HepG2 (cell line): ENCODE results near the gene NOXO1. TPM values are rescaled to one million over a fixed set of nuclear protein-coding genes. Genes with fewer than 3 reads are reported as not detected.

Source experiments
- ASH2L ChIP-seq: fragments of 300-600, 200-600 bp; sonication (generic); IDR thresholded peaks from 2 replicates; pipeline ENCODE4 v1.7.0; 2017; ENCODE audit warnings: low read depth, mild to moderate bottlenecking, moderate library complexity, mixed read lengths, low read length; ENCODE audit not compliant: insufficient read length
- DMAP1 ChIP-seq: IDR thresholded peaks from 2 replicates; pipeline ENCODE4 v1.6.1; 2016
- FOSL2 ChIP-seq: sonication (generic); formaldehyde crosslinking; IDR thresholded peaks from 2 replicates; pipeline ENCODE4 v1.4.0; 2020; ENCODE audit warnings: missing genetic modification reagents
- HBP1 ChIP-seq: IDR thresholded peaks from 2 replicates; pipeline ENCODE4 v1.6.1; 2016; ENCODE audit warnings: low read depth, control low read depth
- HIVEP1 ChIP-seq: sonication (generic); formaldehyde crosslinking; IDR thresholded peaks from 2 replicates; pipeline ENCODE4 v1.4.0; 2020; ENCODE audit warnings: mild to moderate bottlenecking, missing genetic modification reagents
- HOXA9 ChIP-seq: sonication (generic); formaldehyde crosslinking; IDR thresholded peaks from 2 replicates; pipeline ENCODE4 v1.8.1; 2022; ENCODE audit warnings: missing genetic modification reagents, mild to moderate bottlenecking, moderate library complexity, borderline replicate concordance
- MLX ChIP-seq: IDR thresholded peaks from 2 replicates; pipeline ENCODE4 v1.6.1; 2016
- PRDM4 ChIP-seq: sonication (generic); formaldehyde crosslinking; IDR thresholded peaks from 2 replicates; pipeline ENCODE4 v1.9.0; 2021; ENCODE audit warnings: missing genetic modification reagents, borderline replicate concordance
- PRPF4 ChIP-seq: fragments of 200-400 bp; formaldehyde crosslinking; IDR thresholded peaks from 2 replicates; pipeline ENCODE4 v1.6.1; 2016; ENCODE audit warnings: low read length, low read depth; ENCODE audit not compliant: poor library complexity, severe bottlenecking
- SATB2 ChIP-seq: sonication (generic); formaldehyde crosslinking; IDR thresholded peaks from 2 replicates; pipeline ENCODE4 v1.5.0; 2020; ENCODE audit warnings: missing genetic modification reagents
- SNAI1 ChIP-seq: sonication (generic); formaldehyde crosslinking; IDR thresholded peaks from 2 replicates; pipeline ENCODE4 v1.5.0; 2020; ENCODE audit warnings: mild to moderate bottlenecking, missing genetic modification reagents, borderline replicate concordance
- TGIF2 ChIP-seq: IDR thresholded peaks from 2 replicates; pipeline ENCODE4 v1.6.1; 2016; ENCODE audit warnings: control low read depth, missing compliant biosample characterization
- ZBTB25 ChIP-seq: IDR thresholded peaks from 2 replicates; pipeline ENCODE4 v1.6.1; 2018; ENCODE audit warnings: missing genetic modification reagents
- ZC3H4 ChIP-seq: sonication (generic); formaldehyde crosslinking; IDR thresholded peaks from 2 replicates; pipeline ENCODE4 v1.4.0; 2020; ENCODE audit warnings: missing genetic modification reagents, borderline replicate concordance
- ZFP41 ChIP-seq: sonication (generic); formaldehyde crosslinking; IDR thresholded peaks from 2 replicates; pipeline ENCODE4 v1.4.0; 2020; ENCODE audit warnings: mild to moderate bottlenecking, missing genetic modification reagents, borderline replicate concordance
- ZNF18 ChIP-seq: sonication (generic); formaldehyde crosslinking; IDR thresholded peaks from 2 replicates; pipeline ENCODE4 v1.8.0; 2022; ENCODE audit warnings: mild to moderate bottlenecking, missing genetic modification reagents; ENCODE audit not compliant: insufficient replicate concordance
- ZNF230 ChIP-seq: sonication (generic); formaldehyde crosslinking; IDR thresholded peaks from 2 replicates; pipeline ENCODE4 v1.4.0; 2020; ENCODE audit warnings: mild to moderate bottlenecking, missing genetic modification reagents
- ZNF709 ChIP-seq: sonication (generic); formaldehyde crosslinking; IDR thresholded peaks from 2 replicates; pipeline ENCODE4 v1.5.0; 2020; ENCODE audit warnings: mild to moderate bottlenecking, missing genetic modification reagents
- ZNF777 ChIP-seq: sonication (generic); formaldehyde crosslinking; IDR thresholded peaks from 2 replicates; pipeline ENCODE4 v1.4.0; 2020; ENCODE audit warnings: missing genetic modification reagents
- ZNF781 ChIP-seq: sonication (generic); formaldehyde crosslinking; IDR thresholded peaks from 2 replicates; pipeline ENCODE4 v1.5.1; 2020; ENCODE audit warnings: borderline replicate concordance, mild to moderate bottlenecking, missing genetic modification reagents; ENCODE audit errors: not compliant biosample characterization
- ZNF841 ChIP-seq: sonication (generic); formaldehyde crosslinking; IDR thresholded peaks from 2 replicates; pipeline ENCODE4 v1.8.1; 2023; ENCODE audit warnings: missing genetic modification reagents, borderline replicate concordance
- polyA plus RNA-seq, 8 experiments: library from polyadenylated mRNA; depleted of rRNA in 3 of 8; stranded (reverse) in 7 of 8; unstranded in 1 of 8; fragments of >200 nt; fragmentation: Illumina TruSeq in 4 of 8; extraction: Trizol in 4 of 8; gene quantifications; 2 replicates each; pipeline versions ENCODE4 v1.2.1 to v1.2.3, GENCODE V29; 2011 to 2016; ENCODE audit warnings: low read depth in 4 of 8, missing spikeins in 1 of 8, mixed read lengths in 1 of 8; ENCODE audit not compliant: insufficient read depth in 1 of 8
- total RNA-seq, 5 experiments: library from RNA; depleted of rRNA; stranded (reverse); fragments of >200 nt; fragmentation: Illumina TruSeq; extraction: Trizol; gene quantifications; 2 replicates each; pipeline ENCODE4 v1.2.3, GENCODE V29; 2016; ENCODE audit warnings: low read depth in 1 of 5

NOXO1 gene
- total and polyA plus RNA-seq, 2 of the 13 experiments (the other 11 are each of a cell fraction or from before 2014, with no cell fraction given): 0.69 to 1.4 TPM

- TF ChIP-seq ZNF18 (CRISPR knock-in tag) (no peak), ZC3H4 (no peak), MLX (CRISPR knock-in tag) (no peak), ASH2L (peak; percentile 41), SATB2 (CRISPR knock-in tag) (no peak), HBP1 (CRISPR knock-in tag) (0 out of 2 replicates have a peak, but pooled peaks have one; percentile 29), ZNF781 (CRISPR knock-in tag) (peak; percentile 68), PRDM4 (CRISPR knock-in tag) (no peak), ZNF230 (no peak), PRPF4 (no peak), ZNF709 (CRISPR knock-in tag) (0 out of 2 replicates have a peak, but pooled peaks have one; percentile 21), TGIF2 (CRISPR knock-in tag) (peak; percentile 92), ZNF841 (CRISPR knock-in tag) (no peak), ZBTB25 (CRISPR knock-in tag) (no peak), DMAP1 (CRISPR knock-in tag) (no peak), ZNF777 (CRISPR knock-in tag) (peak; percentile 12; the same call in 1 of the 2 replicates), FOSL2 (CRISPR knock-in tag) (0 out of 2 replicates have a peak, but pooled peaks have one; percentile 4), SNAI1 (CRISPR knock-in tag) (no peak), ZFP41 (CRISPR knock-in tag) (no peak), HIVEP1 (no peak), HOXA9 (CRISPR knock-in tag) (0 out of 2 replicates have a peak, but pooled peaks have one; percentile 3)
Measured at GRCh38 chr16:1963806-1964505, 17.3 kb downstream of the NOXO1 start (continued).
